Stimulated activated effector memory CD8-positive, alpha-beta T cell treated with anti-CD3 and anti-CD28 coated beads, Interleukin-12 subunit alpha, Interleukin-12 subunit beta, amount 100 ng/mL, for 72 hours (primary cell): ENCODE measurements around the gene CLCF1.

Experiments
- ATAC-seq: fragments of 150-1000 bp; cut with Tn5 transposase; 2 replicates; pipeline ENCODE4 v1.10.0; 2021
- DNase-seq, 2 donors: peaks; one replicate each; pipeline ENCODE4 v3.0.0; 2021 to 2022; ENCODE audit warnings: low spot score in 2 of 2
- H3K27ac Mint-ChIP-seq: one replicate; pipeline ENCODE4 v1.8.0; 2022; ENCODE audit warnings: mild to moderate bottlenecking, mixed read lengths
- H3K36me3 Mint-ChIP-seq: one replicate; pipeline ENCODE4 v1.8.0; 2022; ENCODE audit warnings: mild to moderate bottlenecking, mixed read lengths
- H3K4me1 Mint-ChIP-seq: one replicate; pipeline ENCODE4 v1.8.0; 2022; ENCODE audit warnings: mixed read lengths
- H3K4me3 Mint-ChIP-seq: one replicate; pipeline ENCODE4 v1.8.0; 2022; ENCODE audit warnings: mild to moderate bottlenecking, mixed read lengths
- H3K9me3 Mint-ChIP-seq: one replicate; pipeline ENCODE4 v1.8.0; 2022; ENCODE audit warnings: mixed read lengths

CLCF1 gene

GRCh38 chr11:67375320-67376055 lies 2.1 kb upstream of the CLCF1 start:
- DNase-seq (no peak), ATAC-seq (no peak)
- H3K4me3 Mint-ChIP-seq, result no peak overlapping the region
- H3K4me1 Mint-ChIP-seq, result peaks cover 48% of the 10 kb centered on the region
- no peaks in the 10 kb centered on the region for H3K9me3 Mint-ChIP-seq
- H3K36me3 Mint-ChIP-seq, result peaks cover 24% of the 10 kb centered on the region
- H3K27ac Mint-ChIP-seq, result no peak overlapping the region

GRCh38 chr11:67374571-67375281 lies 1.3 kb upstream of the CLCF1 start:
- H3K9me3 Mint-ChIP-seq, result no peaks in the 10 kb centered on the region
- DNase-seq (no peak), ATAC-seq (no peak)
- peaks cover 54% of the 10 kb centered on the region for H3K4me1 Mint-ChIP-seq
- peak overlapping the region; percentile 91 for H3K27ac Mint-ChIP-seq
- peaks cover 21% of the 10 kb centered on the region for H3K36me3 Mint-ChIP-seq
- peak overlapping the region; percentile 78 for H3K4me3 Mint-ChIP-seq

- Mint-ChIP-seq H3K4me3 (peak overlapping the region; percentile 78), H3K36me3 (peaks cover 19% of the 10 kb centered on the region), H3K9me3 (no peaks in the 10 kb centered on the region), H3K27ac (peak overlapping the region; percentile 91), H3K4me1 (peaks cover 60% of the 10 kb centered on the region)
- ATAC-seq (peak; percentile 49), DNase-seq (peak; percentile 38 to 71)
Measured at GRCh38 chr11:67373648-67374570, 511 bp upstream of the CLCF1 start.

GRCh38 chr11:67372321-67372992 lies 941 bp downstream of the CLCF1 start:
- no peak for DNase-seq
- Mint-ChIP-seq H3K27ac (peak overlapping the region; percentile 82), H3K9me3 (no peaks in the 10 kb centered on the region), H3K4me1 (peaks cover 70% of the 10 kb centered on the region), H3K36me3 (peaks cover 25% of the 10 kb centered on the region), H3K4me3 (peak overlapping the region; percentile 81)
- ATAC-seq, result no peak

GRCh38 chr11:67371911-67372320 lies 1.5 kb downstream of the CLCF1 start:
- Mint-ChIP-seq H3K4me1 (peaks cover 72% of the 10 kb centered on the region), H3K36me3 (peaks cover 25% of the 10 kb centered on the region), H3K4me3 (peak overlapping the region; percentile 81), H3K27ac (peak overlapping the region; percentile 82), H3K9me3 (no peaks in the 10 kb centered on the region)
- ATAC-seq (no peak), DNase-seq (no peak)

GRCh38 chr11:67371189-67371910 lies 2.0 kb downstream of the CLCF1 start:
- H3K4me3 Mint-ChIP-seq, result peak overlapping the region; percentile 81
- peaks cover 25% of the 10 kb centered on the region for H3K36me3 Mint-ChIP-seq
- DNase-seq (peak in 1 of 2 donors; percentile 70), ATAC-seq (peak; percentile 48)
- no peaks in the 10 kb centered on the region for H3K9me3 Mint-ChIP-seq
- peaks cover 76% of the 10 kb centered on the region for H3K4me1 Mint-ChIP-seq
- H3K27ac Mint-ChIP-seq, result peak overlapping the region; percentile 82

GRCh38 chr11:67370351-67371076 lies 2.9 kb downstream of the CLCF1 start:
- H3K4me1 Mint-ChIP-seq, result peaks cover 79% of the 10 kb centered on the region
- H3K27ac Mint-ChIP-seq, result peak overlapping the region; percentile 82

GRCh38 chr11:67369801-67370284 lies 3.6 kb downstream of the CLCF1 start:
- no peak for ATAC-seq
- peaks cover 82% of the 10 kb centered on the region for H3K4me1 Mint-ChIP-seq

More at GRCh38 chr11:67370351-67371076, 2.9 kb downstream of the CLCF1 start:
- Mint-ChIP-seq H3K36me3 (peaks cover 25% of the 10 kb centered on the region), H3K9me3 (no peaks in the 10 kb centered on the region), H3K4me3 (peak overlapping the region; percentile 81)
- ATAC-seq, result no peak
- DNase-seq, result no peak

GRCh38 chr11:67369275-67369674 lies 4.1 kb downstream of the CLCF1 start:
- Mint-ChIP-seq H3K9me3 (no peaks in the 10 kb centered on the region), H3K4me1 (peaks cover 82% of the 10 kb centered on the region), H3K4me3 (peak overlapping the region; percentile 17), H3K36me3 (peaks cover 28% of the 10 kb centered on the region), H3K27ac (no peak overlapping the region)
- DNase-seq (no peak), ATAC-seq (no peak)

More at GRCh38 chr11:67369801-67370284, 3.6 kb downstream of the CLCF1 start:
- Mint-ChIP-seq H3K9me3 (no peaks in the 10 kb centered on the region), H3K27ac (peak overlapping the region; percentile 82), H3K4me3 (peak overlapping the region; percentile 81), H3K36me3 (peaks cover 28% of the 10 kb centered on the region)
- no peak for DNase-seq

- ATAC-seq, result peak; percentile 79
- H3K27ac Mint-ChIP-seq, result peak overlapping the region; percentile 32
Measured at GRCh38 chr11:67368621-67369020, 4.8 kb downstream of the CLCF1 start.

GRCh38 chr11:67367761-67368227 lies 5.6 kb downstream of the CLCF1 start:
- ATAC-seq (no peak), DNase-seq (no peak)
- Mint-ChIP-seq H3K36me3 (peaks cover 17% of the 10 kb centered on the region), H3K27ac (peak overlapping the region; percentile 32), H3K4me1 (peaks cover 87% of the 10 kb centered on the region), H3K9me3 (no peaks in the 10 kb centered on the region), H3K4me3 (peak overlapping the region; percentile 17)

More at GRCh38 chr11:67368621-67369020, 4.8 kb downstream of the CLCF1 start:
- Mint-ChIP-seq H3K36me3 (peaks cover 22% of the 10 kb centered on the region), H3K9me3 (no peaks in the 10 kb centered on the region), H3K4me3 (peak overlapping the region; percentile 17), H3K4me1 (peaks cover 82% of the 10 kb centered on the region)
- DNase-seq, result peak in 1 of 2 donors; percentile 82

GRCh38 chr11:67366961-67367760 lies 6.2 kb downstream of the CLCF1 start:
- Mint-ChIP-seq H3K9me3 (no peaks in the 10 kb centered on the region), H3K27ac (no peak overlapping the region), H3K4me1 (peaks cover 93% of the 10 kb centered on the region), H3K36me3 (peaks cover 17% of the 10 kb centered on the region), H3K4me3 (peak overlapping the region; percentile 17)
- DNase-seq (no peak), ATAC-seq (no peak)

GRCh38 chr11:67366546-67366945 lies 6.9 kb downstream of the CLCF1 start:
- Mint-ChIP-seq H3K36me3 (peaks cover 12% of the 10 kb centered on the region), H3K27ac (peak overlapping the region; percentile 29), H3K9me3 (no peaks in the 10 kb centered on the region), H3K4me3 (no peak overlapping the region), H3K4me1 (peaks cover 93% of the 10 kb centered on the region)
- DNase-seq, result no peak
- no peak for ATAC-seq
